NCI-H524 (cell line): ENCODE data around the gene FER1L5.
A peak's percentile ranks its signal among the peaks of the same experiment; 100 is the strongest.

Source experiments
- DNase-seq, 2 experiments: peaks; one replicate each; lab custom pipeline; 2025; lab: John Stamatoyannopoulos, UW

Gene FER1L5

DNA sequence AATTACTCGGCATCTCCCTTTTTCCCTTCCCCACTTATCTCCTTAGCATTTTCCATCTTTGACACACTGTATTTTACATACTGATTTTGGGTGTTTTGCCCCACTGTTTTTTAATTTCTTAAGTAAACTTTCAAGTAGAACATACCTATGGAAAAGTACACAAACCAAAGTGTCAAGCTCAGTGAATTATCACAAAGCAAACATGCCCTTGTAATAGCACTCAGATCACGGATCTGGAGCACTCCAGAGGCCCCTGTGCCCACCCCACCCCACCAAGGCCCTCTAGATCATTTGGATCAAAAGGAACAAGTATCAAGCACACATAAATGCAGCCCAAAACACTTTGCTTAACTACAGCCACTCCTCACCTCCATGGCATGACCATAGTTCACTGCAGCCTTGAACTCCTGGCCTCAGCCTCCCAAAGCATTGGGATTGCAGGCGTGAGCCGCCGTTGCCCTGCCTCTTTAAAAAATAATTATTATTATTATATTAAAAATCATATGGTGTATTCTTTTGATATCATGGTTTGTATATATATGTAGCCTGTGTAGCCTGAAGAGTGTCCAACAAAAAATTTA, 38.1 kb downstream of the FER1L5 start:
- no peak for DNase-seq

DNA sequence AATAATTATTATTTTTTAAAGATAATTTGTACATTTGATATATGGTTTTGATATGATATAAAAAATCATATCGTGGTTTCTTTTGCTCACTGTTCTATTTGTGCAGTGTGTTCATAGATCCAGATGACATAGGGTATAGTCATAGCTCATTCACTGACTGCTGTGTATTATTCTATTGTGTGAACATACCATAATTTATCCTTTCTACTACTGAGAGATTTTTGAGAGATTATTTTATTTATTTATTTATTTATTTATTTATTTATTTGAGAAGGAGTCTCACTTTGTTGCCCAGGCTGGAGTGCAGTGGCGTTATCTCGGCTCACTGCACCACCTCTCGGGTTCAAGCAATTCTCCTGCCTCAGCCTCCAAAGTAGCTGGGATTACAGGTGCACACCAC, 39.0 kb downstream of the FER1L5 start:
- no peak for DNase-seq

GRCh38 chr2:96683307-96683706, 40.7 kb downstream of the FER1L5 start:
- no peak for DNase-seq

DNA sequence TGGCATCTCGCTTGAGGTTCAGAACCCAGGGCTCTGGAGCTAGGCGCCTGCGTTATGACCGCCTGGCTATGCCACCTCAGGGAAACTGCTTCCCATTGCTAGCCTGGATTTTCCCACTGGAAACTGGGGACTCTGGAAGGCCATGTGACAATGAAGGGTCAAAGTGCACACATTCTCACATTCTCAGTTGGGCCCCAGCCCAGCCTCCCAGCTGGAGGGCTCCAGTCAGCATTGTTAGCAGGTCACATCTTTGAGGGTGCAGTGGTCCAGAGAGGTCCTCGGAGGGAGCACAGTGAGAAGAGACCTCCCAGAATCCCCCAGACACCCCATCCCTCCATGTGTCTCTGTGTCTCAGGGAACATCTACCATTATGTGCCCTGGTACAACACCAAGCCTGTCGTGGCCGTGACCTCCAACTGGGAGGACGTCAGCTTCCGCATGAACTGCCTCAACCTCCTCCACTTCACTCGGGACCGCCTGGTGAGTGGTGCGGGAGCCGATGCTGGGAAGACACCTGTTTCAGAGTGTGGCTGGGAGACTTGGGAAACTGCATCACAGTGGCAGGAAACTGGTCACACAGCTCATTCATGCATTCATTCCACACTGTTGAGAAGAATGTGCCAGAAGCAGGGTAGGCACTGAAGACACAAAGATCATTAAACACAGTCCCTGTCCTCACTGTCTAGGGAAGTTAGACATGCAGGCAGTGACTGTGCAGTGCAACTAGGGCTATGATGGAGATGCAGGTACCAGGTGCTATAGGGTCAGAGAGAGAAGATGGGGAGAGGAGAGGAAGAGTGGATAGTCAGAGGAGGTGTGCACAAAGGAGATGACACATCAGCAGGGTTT, 41.6 kb downstream of the FER1L5 start:
- DNase-seq = no peak

- DNase-seq = peak in 1 of 2 experiments; percentile 38
Observed at GRCh38 chr2:96684883-96685576, 42.5 kb downstream of the FER1L5 start.

GRCh38 chr2:96685577-96686459, 43.3 kb downstream of the FER1L5 start:
- peak; percentile 76 to 86 for DNase-seq

GRCh38 chr2:96687266-96687665, 44.7 kb downstream of the FER1L5 start:
- no peak for DNase-seq

DNA sequence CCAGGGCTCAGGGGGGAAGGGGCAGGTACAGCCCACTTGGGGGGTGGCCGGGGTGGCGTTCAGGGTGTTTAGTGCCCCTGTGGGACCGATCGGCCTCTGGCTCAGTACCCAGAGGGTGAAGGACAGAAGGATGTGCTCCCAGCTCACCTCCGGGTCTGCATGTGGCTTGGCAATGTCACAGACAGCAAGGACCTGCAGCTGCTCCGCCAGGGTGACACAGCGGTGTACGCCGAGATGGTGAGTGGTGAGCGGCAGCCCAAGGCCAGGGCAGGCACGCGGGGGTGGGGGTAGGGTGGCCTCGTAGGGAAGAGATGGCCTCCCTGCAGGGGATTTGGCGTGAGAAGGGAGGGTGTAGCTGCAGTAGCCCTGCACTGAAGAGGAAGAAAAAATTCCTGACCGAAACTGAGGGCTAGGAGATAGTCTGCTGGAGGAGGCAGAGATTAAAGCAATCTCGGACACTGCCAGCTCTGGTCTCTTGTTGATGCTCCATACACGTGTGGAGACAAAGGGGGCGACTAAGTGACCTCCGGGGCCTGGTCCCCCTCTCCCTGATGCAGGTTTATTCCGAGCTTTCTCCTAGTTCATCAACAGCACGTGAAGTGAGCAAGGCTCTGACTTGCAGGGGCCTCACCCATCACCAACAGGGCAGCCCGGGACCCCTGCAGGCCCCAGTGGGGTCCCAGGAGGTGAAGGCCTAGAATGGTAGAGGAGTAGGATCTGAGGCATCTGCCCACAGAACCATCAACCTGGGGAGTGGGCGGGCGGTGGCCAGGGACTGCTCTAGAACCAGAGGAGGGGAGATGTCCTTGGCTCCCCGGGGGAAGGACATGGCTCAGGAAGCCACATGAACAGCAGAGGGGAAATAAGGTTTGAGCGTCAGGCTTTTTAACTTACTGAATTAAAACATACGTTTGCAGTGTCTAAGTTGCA, 45.4 kb downstream of the FER1L5 start:
- DNase-seq = no peak

DNA sequence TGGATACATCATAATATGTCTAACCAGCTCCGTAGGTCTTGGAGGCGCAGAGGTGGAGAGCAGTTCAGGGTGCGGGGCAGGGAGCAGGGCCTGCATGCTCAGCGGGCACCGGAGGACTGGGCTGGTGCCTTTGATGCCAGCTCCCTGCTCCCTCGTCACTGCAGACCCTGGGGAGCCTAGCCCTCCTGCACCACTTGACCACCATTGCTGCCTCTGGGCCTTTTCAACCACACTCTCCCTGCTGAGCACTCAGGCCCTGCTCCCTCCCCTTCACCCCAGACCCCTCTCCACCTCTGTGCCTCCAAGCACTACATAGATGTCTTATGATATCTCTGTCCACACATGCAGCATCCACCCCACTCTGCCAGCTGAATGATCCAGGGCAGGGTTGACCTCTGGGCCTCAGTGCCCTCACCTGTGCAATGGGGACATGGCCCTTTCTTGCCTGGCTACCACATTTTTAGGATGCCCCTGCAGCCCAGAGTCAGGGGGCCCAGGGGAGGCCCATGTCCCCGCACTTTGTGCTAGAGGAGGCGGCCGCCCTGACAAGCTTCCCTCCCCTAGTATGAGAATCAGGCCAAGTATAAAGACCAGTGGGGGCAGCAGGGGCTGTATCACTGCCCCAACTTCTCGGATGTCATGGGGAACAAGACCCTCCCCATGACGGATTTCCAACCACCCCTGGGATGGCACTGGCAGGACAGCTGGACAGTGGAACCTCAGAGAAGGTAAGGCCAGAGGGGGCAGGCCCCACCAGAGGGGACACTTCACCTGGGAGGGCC, 46.3 kb downstream of the FER1L5 start:
- no peak for DNase-seq

GRCh38 chr2:96689431-96689991, 46.9 kb downstream of the FER1L5 start:
- DNase-seq = no peak

DNA sequence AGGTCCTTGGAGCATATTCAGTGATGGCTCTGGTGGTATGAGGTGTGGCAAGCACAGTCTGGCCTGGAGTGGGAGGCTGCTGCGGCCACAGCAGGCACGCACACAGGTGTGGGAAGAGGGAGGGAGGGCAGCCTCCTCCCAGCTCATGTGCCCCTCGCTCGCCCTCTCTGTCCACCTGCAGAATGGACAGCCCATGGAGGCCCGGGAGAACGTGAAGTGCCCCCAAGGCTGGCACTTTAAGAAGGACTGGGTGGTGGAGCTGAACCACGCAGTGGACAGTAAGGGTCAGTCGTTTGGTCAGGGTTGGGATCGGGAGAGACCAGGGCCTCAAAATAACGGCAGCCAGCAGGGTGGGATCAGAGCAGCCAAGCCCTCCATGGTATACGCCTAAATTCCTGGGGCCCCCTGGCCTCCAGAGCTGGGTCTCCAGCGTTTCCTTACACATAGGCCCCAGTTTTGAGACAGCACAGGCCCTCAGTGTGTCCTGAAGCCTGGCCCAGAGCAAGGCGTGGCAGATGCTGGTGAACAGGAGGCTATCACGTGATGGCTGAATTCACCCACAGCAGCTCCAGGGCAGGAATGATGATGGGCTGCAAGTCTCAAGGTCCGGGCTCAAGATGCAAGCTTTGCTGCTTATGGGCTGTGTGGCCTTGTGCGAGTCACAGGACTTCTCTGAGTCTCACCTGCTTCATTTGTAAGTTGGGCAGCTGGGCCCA, 47.9 kb downstream of the FER1L5 start:
- DNase-seq = no peak

DNA sequence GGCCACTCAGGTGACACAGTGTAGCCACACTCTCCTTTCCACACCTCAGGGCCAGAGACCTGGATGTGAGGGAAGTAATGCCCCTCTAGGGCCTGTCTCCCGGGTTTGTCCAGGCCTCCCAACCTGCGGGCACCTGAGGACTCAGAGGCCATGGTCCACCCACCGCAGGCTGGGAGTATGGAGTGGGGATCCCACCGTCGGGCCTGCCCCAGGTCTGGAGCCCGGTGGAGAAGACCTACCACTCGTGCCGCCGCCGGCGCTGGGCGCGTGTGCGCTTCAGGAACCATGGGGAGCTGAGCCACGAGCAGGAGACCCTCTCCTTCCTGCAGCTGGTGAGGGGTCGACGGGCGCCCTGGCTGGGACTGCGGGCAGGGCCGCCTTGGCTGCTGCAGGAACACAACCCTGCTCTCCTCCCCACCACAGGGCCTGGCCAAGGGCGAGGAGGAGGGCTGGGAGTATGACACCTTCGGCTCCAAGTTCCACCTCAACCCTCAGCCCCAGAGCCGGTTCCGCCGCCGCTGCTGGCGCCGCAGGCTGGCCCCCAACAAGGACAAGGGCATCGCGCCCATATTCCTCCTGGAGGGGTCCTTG, 48.6 kb downstream of the FER1L5 start:
- DNase-seq = no peak

- no peak for DNase-seq
Observed at GRCh38 chr2:96692094-96692971, 49.8 kb downstream of the FER1L5 start.

- DNase-seq = peak; percentile 15 to 57
Observed at GRCh38 chr2:96693286-96694200, 51.0 kb downstream of the FER1L5 start.

- DNase-seq = no peak
Observed at GRCh38 chr2:96694279-96694678, 51.7 kb downstream of the FER1L5 start.

DNA sequence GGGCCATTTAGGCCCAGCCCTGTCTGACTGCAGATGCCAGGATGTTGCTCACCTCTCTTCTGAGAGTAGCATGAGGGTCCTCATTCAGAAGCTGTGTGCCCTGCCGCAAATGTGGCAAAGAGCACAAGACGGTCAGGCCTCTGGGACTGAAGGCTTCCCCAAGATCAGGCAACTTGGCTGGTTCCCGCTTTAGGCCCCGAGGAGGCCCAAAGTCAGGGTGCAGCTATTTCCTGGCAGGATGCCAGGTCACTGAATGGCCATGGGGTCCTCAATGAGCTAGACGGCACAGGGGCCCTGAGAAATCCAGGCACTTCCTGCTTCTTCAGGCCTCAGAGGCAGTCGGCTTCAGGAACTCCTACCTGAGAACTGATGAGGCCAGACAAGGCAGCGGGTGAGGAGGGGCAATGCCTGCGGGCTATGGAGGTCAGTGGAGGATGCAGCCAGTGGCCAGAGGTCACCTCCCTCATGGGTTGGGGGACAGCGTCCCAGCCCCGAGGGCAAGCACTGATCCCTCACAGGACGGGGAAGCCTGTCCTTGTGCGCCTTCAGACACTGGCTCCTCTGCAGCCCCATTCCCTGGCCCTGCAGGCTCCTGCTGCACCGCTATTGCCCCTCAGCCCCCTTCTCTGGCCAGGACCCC, 52.4 kb downstream of the FER1L5 start:
- no peak for DNase-seq
